Measurements from ENCODE around the gene OR4B1.

Gene OR4B1

GRCh38 chr11:48170241-48171233 lies 46.1 kb upstream of the OR4B1 start:
- TF ChIP-seq POLR2AphosphoS5 (IDR thresholded peaks at IDR 0.05; ENCODE audit: low read depth): no peak
- TF ChIP-seq SPI1 (IDR thresholded peaks at IDR 0.05; ENCODE audit: borderline replicate concordance, low read depth): no peak
- no peak for TF ChIP-seq CTCF (IDR thresholded peaks at IDR 0.05; ENCODE audit: insufficient read depth, low read length)
- TF ChIP-seq REST (IDR thresholded peaks at IDR 0.05; ENCODE audit: insufficient replicate concordance, low read depth): no peak
- TF ChIP-seq GABPA (IDR thresholded peaks at IDR 0.05; ENCODE audit: low read depth): no peak
- Histone ChIP-seq H3K27ac (replicated peaks) (no peak overlapping the region), H3K27me3 (ENCODE audit: insufficient read depth, poor library complexity, severe bottlenecking) (no peaks in the 10 kb centered on the region), H3K4me3 (replicated peaks; ENCODE audit: insufficient read depth, low read length) (no peak overlapping the region)
- no peak for DNase-seq (ENCODE audit: low read depth in 1 of 2, low spot score in 1 of 2)

DNA sequence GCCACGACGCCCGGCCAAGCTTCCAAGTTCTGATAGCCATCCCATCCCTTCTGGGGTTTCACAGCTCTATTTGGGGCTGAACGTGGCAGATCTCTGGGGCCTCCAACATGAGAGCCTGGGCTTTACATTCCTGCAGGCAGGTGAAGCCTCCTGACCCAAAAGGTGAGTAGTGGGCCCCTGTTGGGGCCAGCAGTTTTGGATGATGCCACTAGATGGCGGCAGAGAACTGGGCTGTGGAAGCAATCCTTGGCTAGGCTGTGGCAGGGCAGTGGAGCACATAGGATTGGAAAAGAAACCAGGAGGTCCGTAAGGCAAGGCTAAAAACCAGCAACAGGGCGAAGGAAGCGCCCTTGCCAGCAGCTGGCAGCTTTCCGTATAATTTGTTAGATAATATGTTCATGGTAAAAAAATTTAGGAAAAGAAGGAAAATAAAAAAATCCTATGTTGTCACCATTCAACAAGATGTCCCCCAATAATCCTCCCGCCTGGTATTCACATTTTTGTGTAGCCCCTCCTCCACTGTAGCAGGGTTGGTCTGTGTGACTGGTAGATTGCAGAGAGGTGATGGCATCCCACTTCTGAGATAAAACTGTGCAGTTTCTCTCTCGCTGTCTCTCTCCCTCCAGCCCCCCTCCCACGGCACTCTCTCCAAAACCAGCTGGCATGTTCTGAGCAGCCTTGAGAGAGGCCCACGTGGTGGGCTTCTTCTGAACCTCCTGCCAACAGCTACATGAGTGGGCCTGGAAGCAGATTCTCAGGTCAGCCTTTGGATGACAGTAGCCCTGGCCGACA lies 43.6 kb upstream of the OR4B1 start:
- TF ChIP-seq SPI1 (IDR thresholded peaks at IDR 0.05; ENCODE audit: borderline replicate concordance, low read depth) (no peak), POLR2AphosphoS5 (IDR thresholded peaks at IDR 0.05; ENCODE audit: low read depth) (no peak), CTCF (IDR thresholded peaks at IDR 0.05; ENCODE audit: insufficient read depth, low read length) (peak; percentile 90)

GRCh38 chr11:48177661-48178060 lies 38.9 kb upstream of the OR4B1 start:
- H3K27ac ChIP-seq (replicated peaks): no peak overlapping the region
- no peak overlapping the region for H3K4me3 ChIP-seq (replicated peaks; ENCODE audit: insufficient read depth, low read length)
- no peaks in the 10 kb centered on the region for H3K27me3 ChIP-seq (ENCODE audit: insufficient read depth, poor library complexity, severe bottlenecking)
- TF ChIP-seq REST (IDR thresholded peaks at IDR 0.05; ENCODE audit: insufficient replicate concordance, low read depth): no peak
- TF ChIP-seq CTCF (IDR thresholded peaks at IDR 0.05; ENCODE audit: insufficient read depth, low read length): no peak
- TF ChIP-seq GABPA (IDR thresholded peaks at IDR 0.05; ENCODE audit: low read depth): no peak
- TF ChIP-seq SPI1 (IDR thresholded peaks at IDR 0.05; ENCODE audit: borderline replicate concordance, low read depth): no peak
- no peak for TF ChIP-seq POLR2AphosphoS5 (IDR thresholded peaks at IDR 0.05; ENCODE audit: low read depth)
- DNase-seq (ENCODE audit: low read depth in 1 of 2, low spot score in 1 of 2): no peak

More for the DNA sequence above, 43.6 kb upstream of the OR4B1 start:
- DNase-seq (ENCODE audit: low read depth in 1 of 2, low spot score in 1 of 2): peak; percentile 13 to 46
- Histone ChIP-seq H3K27me3 (ENCODE audit: insufficient read depth, poor library complexity, severe bottlenecking) (no peaks in the 10 kb centered on the region), H3K4me3 (replicated peaks; ENCODE audit: insufficient read depth, low read length) (no peak overlapping the region), H3K27ac (replicated peaks) (no peak overlapping the region)
